ENCODE measurements around the gene STAT4.

Gene STAT4

GRCh38 chr2:191081411-191082155, 69.2 kb downstream of the STAT4 start:
- DNase-seq = peak; percentile 29

GRCh38 chr2:191078165-191078867, 72.5 kb downstream of the STAT4 start:
- DNase-seq = no peak

DNA sequence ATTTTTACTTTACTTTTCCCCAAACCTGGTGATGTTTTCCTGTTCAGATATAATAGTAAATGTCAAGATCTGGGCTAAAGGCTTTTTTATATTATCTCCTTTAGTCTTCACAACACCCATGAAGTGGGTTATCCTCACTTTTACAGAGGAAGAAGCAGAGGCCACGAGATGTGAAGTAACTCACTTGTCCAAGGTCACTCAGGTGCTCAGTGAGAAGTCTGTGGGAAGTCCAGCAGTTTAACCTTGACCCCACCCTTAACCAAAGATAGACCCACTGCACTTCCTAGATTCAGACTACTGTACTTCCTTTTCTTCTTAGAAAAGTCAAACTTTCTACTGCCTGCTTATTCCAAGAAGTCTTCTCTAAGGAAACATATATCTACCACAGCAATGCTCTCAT, 80.5 kb downstream of the STAT4 start:
- no peak for DNase-seq

DNA sequence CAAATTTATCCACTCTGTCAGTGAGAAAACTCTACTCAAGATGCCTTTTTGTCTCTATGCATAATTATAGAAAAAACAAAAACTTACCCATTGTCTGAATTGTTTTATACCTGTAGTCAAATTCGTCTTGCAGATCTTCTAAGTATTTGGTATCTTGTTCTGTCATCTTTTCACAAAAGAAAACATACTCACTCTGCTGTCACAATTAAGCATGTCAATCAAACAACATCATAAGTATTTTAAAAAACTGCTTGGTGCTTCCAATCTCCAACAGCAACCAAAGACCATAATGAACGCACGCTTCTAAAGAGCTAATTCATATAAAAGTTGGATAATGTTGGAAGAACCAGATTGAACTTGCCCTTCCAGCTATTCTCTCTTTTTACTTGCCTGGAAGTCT, 81.2 kb downstream of the STAT4 start:
- DNase-seq = no peak

DNA sequence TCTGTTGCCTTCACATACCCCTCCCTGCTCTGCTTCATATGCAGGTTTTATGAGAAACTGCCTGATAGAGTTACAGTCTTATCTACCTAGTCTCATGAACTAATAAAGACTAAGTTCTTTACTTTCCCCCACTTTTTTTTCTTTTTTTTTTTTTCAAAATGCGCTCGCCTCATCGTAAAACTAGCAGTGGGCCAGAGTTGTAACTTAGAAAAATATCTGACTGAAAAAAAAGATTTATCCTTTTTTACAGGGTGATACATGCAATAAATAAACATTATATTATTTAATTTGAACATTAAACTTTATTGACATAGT, 83.9 kb downstream of the STAT4 start:
- no peak for DNase-seq

GRCh38 chr2:191066197-191066918, 84.4 kb downstream of the STAT4 start:
- DNase-seq = no peak

GRCh38 chr2:191065785-191066184, 85.0 kb downstream of the STAT4 start:
- no peak for DNase-seq

GRCh38 chr2:191064590-191064989, 86.2 kb downstream of the STAT4 start:
- no peak for DNase-seq

DNA sequence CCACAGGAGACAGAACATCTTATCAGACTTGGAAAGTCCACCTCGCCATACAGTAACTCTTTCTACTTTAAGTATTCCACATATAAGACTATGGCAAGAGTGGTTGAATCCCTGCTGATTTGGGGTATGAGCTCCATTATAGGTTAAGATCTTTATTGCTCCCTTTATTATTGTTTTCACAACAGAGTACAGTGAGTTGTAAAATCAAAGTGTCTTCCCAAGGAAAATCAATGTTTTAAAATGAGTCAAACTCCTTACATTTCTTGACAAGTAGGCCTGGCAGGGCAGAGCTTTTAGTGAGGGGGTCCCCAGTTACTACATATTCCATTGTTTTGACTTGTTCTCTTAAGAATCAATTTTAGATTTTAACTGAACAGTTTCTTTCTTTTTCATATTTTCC, 87.2 kb downstream of the STAT4 start:
- DNase-seq = no peak

DNA sequence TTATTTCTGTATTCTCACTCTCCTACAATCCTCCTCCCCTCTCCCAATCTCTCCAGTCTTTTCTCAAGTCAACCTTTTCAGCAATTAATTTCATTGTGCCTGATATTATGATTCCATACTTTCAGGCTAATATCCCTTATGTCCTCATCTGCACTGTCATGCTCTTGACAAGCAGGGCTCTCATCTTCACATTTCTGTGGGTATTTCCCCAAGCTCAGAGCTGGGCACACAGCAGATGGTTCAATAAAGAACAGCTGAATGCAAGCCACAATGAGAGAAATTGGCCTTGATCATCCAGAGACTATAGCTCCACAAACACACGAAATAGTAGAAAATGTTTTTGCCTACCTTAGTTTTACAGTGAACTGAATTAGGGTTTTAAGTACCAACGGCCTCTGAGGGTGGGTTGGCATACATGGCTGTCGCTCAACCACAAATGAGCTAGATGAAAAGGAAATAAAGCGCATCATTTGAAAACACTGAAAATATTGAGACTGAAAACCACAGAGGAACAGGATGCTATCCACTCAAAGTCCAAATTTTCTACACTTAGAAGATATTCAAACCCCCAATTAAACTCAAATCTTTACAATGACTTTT, 89.3 kb downstream of the STAT4 start:
- no peak for DNase-seq

GRCh38 chr2:191059308-191059707, 91.5 kb downstream of the STAT4 start:
- DNase-seq = no peak

GRCh38 chr2:191056228-191056627, 94.6 kb downstream of the STAT4 start:
- DNase-seq = no peak

DNA sequence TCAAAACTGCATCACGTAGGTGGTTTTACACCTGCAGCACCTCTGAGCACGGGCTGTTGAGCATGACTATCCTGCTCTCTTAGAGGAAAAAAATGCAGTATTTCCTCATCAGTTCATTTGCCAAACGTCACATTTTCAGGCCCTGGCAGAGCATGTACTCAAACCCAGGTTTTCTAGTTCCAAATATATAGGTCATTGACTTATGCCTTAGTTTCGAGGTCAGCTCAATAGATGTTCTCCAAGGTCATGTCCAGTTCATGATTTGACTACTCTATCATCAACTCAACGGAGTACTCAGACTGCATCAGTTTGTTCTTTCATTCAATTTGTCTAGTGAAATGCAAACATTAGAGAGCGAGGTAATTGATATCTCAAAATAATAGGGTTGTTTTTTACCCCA, 97.5 kb downstream of the STAT4 start:
- DNase-seq = no peak

- peak; percentile 77 for DNase-seq
Measured at GRCh38 chr2:191051825-191052778, 98.7 kb downstream of the STAT4 start.

- no peak for DNase-seq
Measured at GRCh38 chr2:191051177-191051576, 99.6 kb downstream of the STAT4 start.

DNA sequence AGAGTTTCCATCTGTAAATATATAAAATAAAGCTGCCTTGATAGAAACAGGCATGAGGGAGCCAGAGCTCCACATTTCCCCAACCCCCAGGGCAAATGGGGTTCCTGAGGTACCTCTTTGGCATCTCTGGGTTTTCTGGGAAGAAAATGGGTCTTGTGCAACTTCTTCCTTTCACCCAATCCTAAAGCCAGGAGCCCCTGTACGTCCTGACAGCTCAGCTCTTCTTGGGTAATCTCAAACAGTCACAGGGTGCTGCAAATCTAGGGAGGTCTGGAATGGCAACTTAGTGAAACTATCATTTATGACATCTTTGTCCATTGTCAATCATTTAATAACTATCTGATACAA, 100.2 kb downstream of the STAT4 start:
- DNase-seq = peak; percentile 94

DNA sequence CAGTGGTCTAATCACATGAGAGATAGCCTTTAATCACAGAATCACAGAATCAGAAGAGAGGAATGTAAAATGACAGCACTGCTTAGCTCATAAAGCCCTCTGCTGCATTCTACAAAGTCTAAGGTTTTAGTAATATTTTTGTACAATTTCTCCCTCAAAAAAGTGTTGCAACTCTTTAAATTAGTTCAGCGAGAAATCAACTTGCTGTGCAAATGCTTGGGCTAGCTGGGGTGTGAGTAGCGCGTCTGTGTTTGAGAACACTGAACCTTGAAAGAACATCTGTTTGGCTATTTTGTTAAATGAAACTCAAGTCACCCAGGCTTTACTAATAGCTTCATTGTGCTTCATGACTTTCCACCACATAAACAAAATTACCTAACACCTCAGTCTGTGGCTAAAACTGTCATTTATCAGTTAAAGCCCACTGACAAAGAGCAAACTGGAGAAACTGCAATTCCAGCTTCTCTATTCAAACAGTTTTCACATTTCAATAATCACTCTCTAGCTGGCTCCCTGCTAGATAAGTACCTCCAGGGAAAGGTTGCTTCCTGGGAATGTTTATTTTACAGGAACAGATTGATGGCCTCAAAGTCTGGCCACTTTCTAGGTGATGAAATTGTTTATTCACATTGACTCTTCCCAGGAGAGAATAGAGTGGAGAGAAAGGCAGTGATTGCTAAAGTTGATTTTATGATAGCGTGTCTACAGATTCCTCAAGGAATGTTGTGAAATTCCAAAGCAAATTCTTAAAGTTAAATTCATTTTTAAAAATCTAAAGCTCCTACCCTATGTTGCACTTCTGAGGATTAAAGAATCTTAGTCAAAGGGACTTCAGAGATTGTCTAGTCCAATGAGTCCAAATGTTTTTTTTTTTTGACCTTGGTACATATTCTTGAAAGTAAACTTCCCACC, 100.8 kb downstream of the STAT4 start:
- DNase-seq = peak; percentile 96

- DNase-seq = peak; percentile 94
Measured at GRCh38 chr2:191048073-191048472, 102.7 kb downstream of the STAT4 start.

DNA sequence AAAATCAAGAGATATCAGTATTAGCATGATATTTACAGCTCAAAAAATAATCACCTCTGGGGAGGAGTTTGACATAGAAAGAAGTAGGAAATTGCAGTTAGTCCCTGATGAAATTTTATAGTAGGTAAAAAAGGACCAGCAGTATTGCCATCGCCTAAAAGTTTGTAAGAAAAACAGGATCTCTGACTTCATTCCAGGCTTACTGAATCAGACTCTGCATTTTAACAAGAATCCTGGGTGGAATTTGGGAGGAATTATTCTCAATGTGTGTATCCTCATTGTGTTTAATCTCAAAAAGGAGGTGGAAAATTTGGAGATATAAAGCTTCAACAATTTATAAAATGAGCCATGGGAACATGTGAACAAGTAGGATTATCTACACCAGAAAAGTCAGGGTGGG, 105.7 kb downstream of the STAT4 start:
- peak; percentile 78 for DNase-seq

GRCh38 chr2:191043438-191043837, 107.4 kb downstream of the STAT4 start:
- peak; percentile 85 for DNase-seq
